ENCODE data around the gene CNKSR1.

DNA sequence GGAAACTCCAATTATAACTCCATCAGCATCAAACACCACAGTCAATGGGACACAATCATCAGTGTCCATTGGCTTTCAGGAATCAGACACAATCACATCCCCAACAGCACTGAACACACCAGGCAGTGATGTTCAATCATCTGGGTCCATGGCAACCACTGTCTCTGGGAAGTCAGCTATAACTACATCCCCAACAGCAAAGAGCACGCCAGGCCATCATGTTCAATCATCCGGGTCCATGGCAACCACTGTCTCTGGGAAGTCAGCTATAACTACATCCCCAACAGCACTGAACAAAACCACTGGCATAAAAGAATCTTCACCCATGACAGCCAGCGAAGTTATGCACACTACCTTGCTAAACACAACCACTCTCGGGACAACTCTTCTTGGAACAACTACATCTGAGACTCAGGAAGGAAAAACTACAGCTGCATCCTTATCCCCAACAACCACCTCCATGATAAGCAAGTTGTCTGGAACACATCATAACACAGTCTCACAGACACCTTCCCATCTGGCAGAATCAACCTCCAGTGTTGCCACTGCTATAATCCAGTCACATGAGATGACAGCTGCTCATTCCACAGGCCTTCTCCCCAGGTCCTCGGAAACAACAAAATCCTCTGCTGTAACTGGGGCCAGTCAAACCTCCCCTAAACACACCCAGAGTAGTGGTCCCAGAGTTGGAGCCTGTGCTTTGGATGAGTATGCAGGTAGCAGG is 33.0 kb downstream of the CNKSR1 start:
- TF ChIP-seq, protein P1, sequence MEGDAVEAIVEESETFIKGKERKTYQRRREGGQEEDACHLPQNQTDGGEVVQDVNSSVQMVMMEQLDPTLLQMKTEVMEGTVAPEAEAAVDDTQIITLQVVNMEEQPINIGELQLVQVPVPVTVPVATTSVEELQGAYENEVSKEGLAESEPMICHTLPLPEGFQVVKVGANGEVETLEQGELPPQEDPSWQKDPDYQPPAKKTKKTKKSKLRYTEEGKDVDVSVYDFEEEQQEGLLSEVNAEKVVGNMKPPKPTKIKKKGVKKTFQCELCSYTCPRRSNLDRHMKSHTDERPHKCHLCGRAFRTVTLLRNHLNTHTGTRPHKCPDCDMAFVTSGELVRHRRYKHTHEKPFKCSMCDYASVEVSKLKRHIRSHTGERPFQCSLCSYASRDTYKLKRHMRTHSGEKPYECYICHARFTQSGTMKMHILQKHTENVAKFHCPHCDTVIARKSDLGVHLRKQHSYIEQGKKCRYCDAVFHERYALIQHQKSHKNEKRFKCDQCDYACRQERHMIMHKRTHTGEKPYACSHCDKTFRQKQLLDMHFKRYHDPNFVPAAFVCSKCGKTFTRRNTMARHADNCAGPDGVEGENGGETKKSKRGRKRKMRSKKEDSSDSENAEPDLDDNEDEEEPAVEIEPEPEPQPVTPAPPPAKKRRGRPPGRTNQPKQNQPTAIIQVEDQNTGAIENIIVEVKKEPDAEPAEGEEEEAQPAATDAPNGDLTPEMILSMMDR (IDR thresholded peaks at IDR 0.05), result no peak
- TF ChIP-seq ZFX (IDR thresholded peaks at IDR 0.05; ENCODE audit: borderline replicate concordance), result no peak

Measured in 22Rv1 (cell line).